Measurements from ENCODE around the gene METRN.

Gene METRN

DNA sequence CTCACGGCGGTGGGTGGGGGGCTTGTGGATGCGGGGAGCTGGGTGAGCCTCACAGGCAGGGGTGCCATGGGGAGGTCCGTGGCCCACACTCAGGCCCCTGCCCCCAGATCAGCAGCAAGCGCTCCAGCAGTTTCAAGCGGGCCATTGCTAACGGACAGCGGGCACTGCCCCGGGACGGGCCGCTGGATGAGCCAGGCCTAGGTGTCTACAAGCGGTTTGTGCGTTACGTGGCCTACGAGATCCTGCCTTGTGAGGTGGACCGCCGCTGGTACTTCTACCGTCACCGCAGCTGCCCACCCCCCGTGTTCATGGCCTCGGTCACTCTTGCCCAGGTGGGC, 38.4 kb upstream of the METRN start (continued):
- TF ChIP-seq, protein P1, sequence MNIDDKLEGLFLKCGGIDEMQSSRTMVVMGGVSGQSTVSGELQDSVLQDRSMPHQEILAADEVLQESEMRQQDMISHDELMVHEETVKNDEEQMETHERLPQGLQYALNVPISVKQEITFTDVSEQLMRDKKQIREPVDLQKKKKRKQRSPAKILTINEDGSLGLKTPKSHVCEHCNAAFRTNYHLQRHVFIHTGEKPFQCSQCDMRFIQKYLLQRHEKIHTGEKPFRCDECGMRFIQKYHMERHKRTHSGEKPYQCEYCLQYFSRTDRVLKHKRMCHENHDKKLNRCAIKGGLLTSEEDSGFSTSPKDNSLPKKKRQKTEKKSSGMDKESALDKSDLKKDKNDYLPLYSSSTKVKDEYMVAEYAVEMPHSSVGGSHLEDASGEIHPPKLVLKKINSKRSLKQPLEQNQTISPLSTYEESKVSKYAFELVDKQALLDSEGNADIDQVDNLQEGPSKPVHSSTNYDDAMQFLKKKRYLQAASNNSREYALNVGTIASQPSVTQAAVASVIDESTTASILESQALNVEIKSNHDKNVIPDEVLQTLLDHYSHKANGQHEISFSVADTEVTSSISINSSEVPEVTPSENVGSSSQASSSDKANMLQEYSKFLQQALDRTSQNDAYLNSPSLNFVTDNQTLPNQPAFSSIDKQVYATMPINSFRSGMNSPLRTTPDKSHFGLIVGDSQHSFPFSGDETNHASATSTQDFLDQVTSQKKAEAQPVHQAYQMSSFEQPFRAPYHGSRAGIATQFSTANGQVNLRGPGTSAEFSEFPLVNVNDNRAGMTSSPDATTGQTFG (tag by site-specific recombination; IDR thresholded peaks at IDR 0.05; ENCODE audit: borderline replicate concordance) = no peak
- TF ChIP-seq, protein P2, sequence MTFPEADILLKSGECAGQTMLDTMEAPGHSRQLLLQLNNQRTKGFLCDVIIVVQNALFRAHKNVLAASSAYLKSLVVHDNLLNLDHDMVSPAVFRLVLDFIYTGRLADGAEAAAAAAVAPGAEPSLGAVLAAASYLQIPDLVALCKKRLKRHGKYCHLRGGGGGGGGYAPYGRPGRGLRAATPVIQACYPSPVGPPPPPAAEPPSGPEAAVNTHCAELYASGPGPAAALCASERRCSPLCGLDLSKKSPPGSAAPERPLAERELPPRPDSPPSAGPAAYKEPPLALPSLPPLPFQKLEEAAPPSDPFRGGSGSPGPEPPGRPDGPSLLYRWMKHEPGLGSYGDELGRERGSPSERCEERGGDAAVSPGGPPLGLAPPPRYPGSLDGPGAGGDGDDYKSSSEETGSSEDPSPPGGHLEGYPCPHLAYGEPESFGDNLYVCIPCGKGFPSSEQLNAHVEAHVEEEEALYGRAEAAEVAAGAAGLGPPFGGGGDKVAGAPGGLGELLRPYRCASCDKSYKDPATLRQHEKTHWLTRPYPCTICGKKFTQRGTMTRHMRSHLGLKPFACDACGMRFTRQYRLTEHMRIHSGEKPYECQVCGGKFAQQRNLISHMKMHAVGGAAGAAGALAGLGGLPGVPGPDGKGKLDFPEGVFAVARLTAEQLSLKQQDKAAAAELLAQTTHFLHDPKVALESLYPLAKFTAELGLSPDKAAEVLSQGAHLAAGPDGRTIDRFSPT (tag by site-specific recombination; IDR thresholded peaks at IDR 0.05) = peak; percentile 3; the same call in 1 of the 2 replicates
- TF ChIP-seq ZNF239 (tag by site-specific recombination; IDR thresholded peaks at IDR 0.05) (no peak), ZNF48 (tag by site-specific recombination; IDR thresholded peaks at IDR 0.05) (no peak), ZNF600 (tag by site-specific recombination; IDR thresholded peaks at IDR 0.05) (0 out of 2 replicates have a peak, but pooled peaks have one; percentile 16)

DNA sequence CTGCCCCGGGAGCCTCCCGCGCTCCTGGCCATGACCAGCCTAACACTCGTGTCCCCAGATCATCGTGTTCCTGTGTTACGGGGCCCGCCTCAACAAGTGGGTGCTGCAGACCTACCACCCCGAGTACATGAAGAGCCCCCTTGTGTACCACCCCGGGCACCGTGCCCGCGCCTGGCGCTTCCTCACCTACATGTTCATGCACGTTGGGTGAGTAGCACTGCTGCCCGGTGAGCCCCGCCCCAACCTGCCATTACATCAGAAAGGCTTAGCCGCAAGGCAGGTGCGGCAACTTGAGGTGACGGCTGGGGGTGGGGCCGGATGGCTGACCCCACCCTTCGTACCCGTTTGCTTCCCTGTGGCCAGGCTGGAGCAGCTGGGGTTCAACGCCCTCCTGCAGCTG, 38.0 kb upstream of the METRN start:
- Histone ChIP-seq H3K4me1 (ENCODE audit: control insufficient read depth, insufficient read depth, low read length) (peaks cover 10% of the 10 kb centered on the region; the same call in 1 of the 2 replicates), H3K9me3 (ENCODE audit: control insufficient read depth, insufficient read depth, low read depth, low read length) (no peaks in the 10 kb centered on the region), H3K4me3 (ENCODE audit: low read depth, low read length) (no peak overlapping the region), H3K27ac (ENCODE audit: extremely low read depth, low read depth, low read length) (no peak overlapping the region), H3K36me3 (ENCODE audit: control insufficient read depth in 2 of 2, insufficient read depth in 1 of 2, low read length in 2 of 2) (peaks cover 0 to 44% of the 10 kb centered on the region in 2 experiments; a peak in 1 of 3 replicates)
- CTCF ChIA-PET = interaction anchor here (1.1 kb wide), 1 partner anchor 10 kb away, joined by 6 read pairs; no protein-coding TSS in a partner anchor
- POLR2A ChIA-PET = interaction anchor here (2.5 to 2.6 kb wide), 2 partner anchors 9 to 12 kb away, joined by 10 read pairs; partner anchors contain the start of genes RHOT2 and WDR24
- TF ChIP-seq SCRT1 (tag by site-specific recombination; IDR thresholded peaks at IDR 0.05; ENCODE audit: borderline replicate concordance) (peak; percentile 78), KLF1 (tag by site-specific recombination; IDR thresholded peaks at IDR 0.05) (peak; percentile 46; the same call in 1 of the 2 replicates), MEIS1 (CRISPR knock-in tag; IDR thresholded peaks at IDR 0.05; ENCODE audit: borderline replicate concordance) (no peak), MYNN (tag by site-specific recombination; IDR thresholded peaks at IDR 0.05; ENCODE audit: borderline replicate concordance) (no peak), ZNF366 (tag by site-specific recombination; conservative IDR thresholded peaks at IDR 0.05) (no peak), ZFP69B (tag by site-specific recombination; IDR thresholded peaks at IDR 0.05) (peak; percentile 46; the same call in 1 of the 2 replicates), ZNF626 (tag by site-specific recombination; IDR thresholded peaks at IDR 0.05) (no peak), SCRT2 (tag by site-specific recombination; IDR thresholded peaks at IDR 0.05) (peak; percentile 88), TCF7L2 (IDR thresholded peaks at IDR 0.05; ENCODE audit: borderline replicate concordance, low read depth, low read length) (no peak)
- TF ChIP-seq, protein P3, sequence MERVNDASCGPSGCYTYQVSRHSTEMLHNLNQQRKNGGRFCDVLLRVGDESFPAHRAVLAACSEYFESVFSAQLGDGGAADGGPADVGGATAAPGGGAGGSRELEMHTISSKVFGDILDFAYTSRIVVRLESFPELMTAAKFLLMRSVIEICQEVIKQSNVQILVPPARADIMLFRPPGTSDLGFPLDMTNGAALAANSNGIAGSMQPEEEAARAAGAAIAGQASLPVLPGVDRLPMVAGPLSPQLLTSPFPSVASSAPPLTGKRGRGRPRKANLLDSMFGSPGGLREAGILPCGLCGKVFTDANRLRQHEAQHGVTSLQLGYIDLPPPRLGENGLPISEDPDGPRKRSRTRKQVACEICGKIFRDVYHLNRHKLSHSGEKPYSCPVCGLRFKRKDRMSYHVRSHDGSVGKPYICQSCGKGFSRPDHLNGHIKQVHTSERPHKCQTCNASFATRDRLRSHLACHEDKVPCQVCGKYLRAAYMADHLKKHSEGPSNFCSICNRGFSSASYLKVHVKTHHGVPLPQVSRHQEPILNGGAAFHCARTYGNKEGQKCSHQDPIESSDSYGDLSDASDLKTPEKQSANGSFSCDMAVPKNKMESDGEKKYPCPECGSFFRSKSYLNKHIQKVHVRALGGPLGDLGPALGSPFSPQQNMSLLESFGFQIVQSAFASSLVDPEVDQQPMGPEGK (tag by site-specific recombination; IDR thresholded peaks at IDR 0.05) = 0 out of 2 replicates have a peak, but pooled peaks have one; percentile 31
- TF ChIP-seq, protein P4, sequence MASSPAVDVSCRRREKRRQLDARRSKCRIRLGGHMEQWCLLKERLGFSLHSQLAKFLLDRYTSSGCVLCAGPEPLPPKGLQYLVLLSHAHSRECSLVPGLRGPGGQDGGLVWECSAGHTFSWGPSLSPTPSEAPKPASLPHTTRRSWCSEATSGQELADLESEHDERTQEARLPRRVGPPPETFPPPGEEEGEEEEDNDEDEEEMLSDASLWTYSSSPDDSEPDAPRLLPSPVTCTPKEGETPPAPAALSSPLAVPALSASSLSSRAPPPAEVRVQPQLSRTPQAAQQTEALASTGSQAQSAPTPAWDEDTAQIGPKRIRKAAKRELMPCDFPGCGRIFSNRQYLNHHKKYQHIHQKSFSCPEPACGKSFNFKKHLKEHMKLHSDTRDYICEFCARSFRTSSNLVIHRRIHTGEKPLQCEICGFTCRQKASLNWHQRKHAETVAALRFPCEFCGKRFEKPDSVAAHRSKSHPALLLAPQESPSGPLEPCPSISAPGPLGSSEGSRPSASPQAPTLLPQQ (tag by site-specific recombination; IDR thresholded peaks at IDR 0.05) = peak; percentile 51; the same call in 1 of the 2 replicates
- TF ChIP-seq, protein P2 (tag by site-specific recombination; IDR thresholded peaks at IDR 0.05) = peak; percentile 94
- TF ChIP-seq, protein P5, sequence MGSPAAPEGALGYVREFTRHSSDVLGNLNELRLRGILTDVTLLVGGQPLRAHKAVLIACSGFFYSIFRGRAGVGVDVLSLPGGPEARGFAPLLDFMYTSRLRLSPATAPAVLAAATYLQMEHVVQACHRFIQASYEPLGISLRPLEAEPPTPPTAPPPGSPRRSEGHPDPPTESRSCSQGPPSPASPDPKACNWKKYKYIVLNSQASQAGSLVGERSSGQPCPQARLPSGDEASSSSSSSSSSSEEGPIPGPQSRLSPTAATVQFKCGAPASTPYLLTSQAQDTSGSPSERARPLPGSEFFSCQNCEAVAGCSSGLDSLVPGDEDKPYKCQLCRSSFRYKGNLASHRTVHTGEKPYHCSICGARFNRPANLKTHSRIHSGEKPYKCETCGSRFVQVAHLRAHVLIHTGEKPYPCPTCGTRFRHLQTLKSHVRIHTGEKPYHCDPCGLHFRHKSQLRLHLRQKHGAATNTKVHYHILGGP (tag by site-specific recombination; IDR thresholded peaks at IDR 0.05) = no peak

All from HEK293 (cell line).